IMR-90 (cell line): ENCODE data around the gene COL25A1. TPM values are rescaled to one million over a fixed set of nuclear protein-coding genes. Genes with fewer than 3 reads are reported as not detected.

Source experiments
- ATAC-seq: fragments of 200-7000 bp; cut with Tn5 transposase; 2 replicates; pipeline ENCODE4 v1.9.1; 2020; ENCODE audit warnings: low read depth, mild to moderate bottlenecking, moderate library complexity
- BruUV-seq: library from RNA; stranded (reverse); fragments of 400-500 nt; replicated peaks from 2 replicates; lab custom pipeline; 2021; lab: Mats Ljungman, UMichigan
- CTCF ChIA-PET: fragments of 300-600 bp; formaldehyde crosslinking; extraction: SDS; loops from one replicate; lab custom pipeline; 2021; ENCODE audit warnings: antibody characterized with exemption; lab: Yijun Ruan, JAX
- POLR2A ChIA-PET: fragments of 300-600 bp; sonication (Branson Sonifier 250); formaldehyde crosslinking; loops from one replicate; lab custom pipeline; 2022; ENCODE audit warnings: antibody characterized with exemption; ENCODE audit not compliant: unreplicated experiment; lab: Charles Lee
- DNase-seq: peaks from one replicate; pipeline ENCODE4 v3.0.0; 2013
- H2AFZ ChIP-seq: replicated peaks from 2 replicates; pipeline ENCODE3; 2013; ENCODE audit warnings: low read length, mild to moderate bottlenecking; ENCODE audit not compliant: poor library complexity
- H2AK5ac ChIP-seq: 2 replicates; pipeline ENCODE4 v1.6.1; 2013; ENCODE audit warnings: low read depth, low read length, inconsistent platforms
- H2AK9ac ChIP-seq: replicated peaks from 2 replicates; pipeline ENCODE3; 2013; ENCODE audit warnings: mild to moderate bottlenecking, low read depth, low read length, moderate library complexity; ENCODE audit not compliant: poor library complexity
- H2BK120ac ChIP-seq: 2 replicates; pipeline ENCODE4 v1.6.1; 2013; ENCODE audit warnings: low read depth, low read length, inconsistent platforms
- H2BK15ac ChIP-seq: 3 replicates; pipeline ENCODE4 v1.6.1; 2013; ENCODE audit warnings: low read depth, low read length, inconsistent platforms
- H2BK20ac ChIP-seq: 2 replicates; pipeline ENCODE4 v1.6.1; 2013; ENCODE audit warnings: low read depth, mild to moderate bottlenecking, inconsistent platforms, low read length, moderate library complexity
- H2BK5ac ChIP-seq: 2 replicates; pipeline ENCODE4 v1.6.1; 2013; ENCODE audit warnings: mild to moderate bottlenecking, low read depth, low read length, inconsistent platforms; ENCODE audit not compliant: poor library complexity, severe bottlenecking
- H3K14ac ChIP-seq: replicated peaks from 2 replicates; pipeline ENCODE4 v1.6.1; 2013; ENCODE audit warnings: low read depth, low read length, inconsistent platforms
- H3K18ac ChIP-seq: 2 replicates; pipeline ENCODE4 v1.6.1; 2013; ENCODE audit warnings: low read depth, low read length, control low read depth
- H3K23ac ChIP-seq: 2 replicates; pipeline ENCODE4 v1.6.1; 2013; ENCODE audit warnings: low read depth, low read length, inconsistent platforms
- H3K27ac ChIP-seq: 2 replicates; pipeline ENCODE4 v1.5.1; 2013; ENCODE audit warnings: mild to moderate bottlenecking, control low read depth, low read length; ENCODE audit not compliant: insufficient read depth
- H3K27me3 ChIP-seq: 2 replicates; pipeline ENCODE4 v1.6.1; 2013; ENCODE audit warnings: low read length; ENCODE audit not compliant: control insufficient read depth, insufficient read depth
- H3K36me3 ChIP-seq: 2 replicates; pipeline ENCODE4 v1.6.1; 2013; ENCODE audit warnings: low read length, mixed read lengths; ENCODE audit not compliant: control insufficient read depth, insufficient read depth
- H3K4ac ChIP-seq: 2 replicates; pipeline ENCODE4 v1.6.1; 2013; ENCODE audit warnings: low read depth, low read length, inconsistent platforms
- H3K4me1 ChIP-seq: 2 replicates; pipeline ENCODE4 v1.6.1; 2013; ENCODE audit warnings: low read length, mixed read lengths; ENCODE audit not compliant: control insufficient read depth, insufficient read depth
- H3K4me2 ChIP-seq: 2 replicates; pipeline ENCODE4 v1.6.1; 2013; ENCODE audit warnings: low read depth, mild to moderate bottlenecking, control low read depth, low read length, moderate library complexity
- H3K4me3 ChIP-seq: 2 replicates; pipeline ENCODE4 v1.5.1; 2013; ENCODE audit warnings: low read depth, mild to moderate bottlenecking, control low read depth, low read length, moderate library complexity; ENCODE audit not compliant: insufficient read depth
- H3K56ac ChIP-seq: 2 replicates; pipeline ENCODE4 v1.6.1; 2013; ENCODE audit warnings: low read length, inconsistent platforms; ENCODE audit not compliant: insufficient read depth; ENCODE audit errors: extremely low read depth
- H3K79me1 ChIP-seq, 2 experiments: 2 replicates each; pipeline ENCODE4 v1.6.1; 2013; ENCODE audit warnings: low read length in 2 of 2, inconsistent platforms in 1 of 2, low read depth in 1 of 2
- H3K9ac ChIP-seq: 2 replicates; pipeline ENCODE4 v1.6.1; 2013; ENCODE audit warnings: low read depth, low read length, control low read depth
- H3K9me1 ChIP-seq: 2 replicates; pipeline ENCODE4 v1.6.1; 2013; ENCODE audit warnings: low read length, inconsistent platforms; ENCODE audit not compliant: insufficient read depth
- H3K9me3 ChIP-seq: 2 replicates; pipeline ENCODE4 v1.6.1; 2013; ENCODE audit warnings: low read length; ENCODE audit not compliant: control insufficient read depth, insufficient read depth
- H4K20me1 ChIP-seq: 2 replicates; pipeline ENCODE4 v1.6.1; 2013; ENCODE audit warnings: low read length, inconsistent platforms; ENCODE audit not compliant: insufficient read depth
- H4K5ac ChIP-seq: 2 replicates; pipeline ENCODE4 v1.6.1; 2013; ENCODE audit warnings: mild to moderate bottlenecking, low read depth, low read length, control low read depth
- H4K8ac ChIP-seq, 2 experiments: 2 replicates each; pipeline ENCODE4 v1.6.1; 2013; ENCODE audit warnings: low read depth in 2 of 2, low read length in 2 of 2, control low read depth in 1 of 2, inconsistent platforms in 1 of 2
- H4K91ac ChIP-seq: 2 replicates; pipeline ENCODE4 v1.6.1; 2013; ENCODE audit warnings: low read depth, low read length, inconsistent platforms; ENCODE audit not compliant: insufficient read depth
- CEBPB ChIP-seq: IDR thresholded peaks from 2 replicates; pipeline ENCODE4 v1.6.1; 2012; ENCODE audit warnings: low read depth, low read length, improper control_type of control experiment
- WGBS, 2 experiments: methylation state at CpG; one replicate each; pipeline versions ENCODE4 v1.1.5 to v1.1.7; 2013; ENCODE audit warnings: missing lambda C conversion rate in 2 of 2; ENCODE audit not compliant: insufficient read length in 1 of 2; ENCODE audit errors: extremely low coverage in 2 of 2; 5-methylcytosine and 5-hydroxymethylcytosine counted together
- dilution Hi-C: fragments of 300-500 bp; cut with HindIII; formaldehyde crosslinking; loops from one replicate; pipeline ENCODE4 v1.14.3; 2018; ENCODE audit warnings: low sequenced_read_pairs; ENCODE audit not compliant: unreplicated experiment
- in situ Hi-C: fragments of 300-500 bp; cut with MboI; formaldehyde crosslinking; loops from 3 replicates; pipeline ENCODE4 v1.14.3; 2019; ENCODE audit warnings: low sequenced_read_pairs, inconsistent platforms, mixed read lengths
- intact Hi-C: fragments of 100-400 bp; cut with micrococcal nuclease; formaldehyde crosslinking; loops from 2 replicates; pipeline ENCODE4 v1.10.0; 2022
- polyA plus RNA-seq, 3 experiments: library from polyadenylated mRNA; depleted of rRNA; stranded (reverse); fragments of >200 nt; gene quantifications; 2 replicates each; pipeline ENCODE4 v1.2.3, GENCODE V29; 2012; ENCODE audit warnings: low replicate concordance in 1 of 3
- total RNA-seq: library from RNA; depleted of rRNA; stranded (reverse); fragments of >200 nt; gene quantifications from 2 replicates; pipeline ENCODE4 v1.2.3, GENCODE V29; 2012
- TF ChIP-seq, protein P1 (sequence below): fragments of 150-350 bp; IDR thresholded peaks from 2 replicates; pipeline ENCODE4 v1.6.1; 2016; ENCODE audit warnings: low read depth, mild to moderate bottlenecking, low read length, moderate library complexity, borderline replicate concordance

Gene COL25A1
- total and polyA plus RNA-seq, 2 of the 4 experiments (the other 2 are of a cell fraction) = under 0.01 to 0.05 TPM

DNA sequence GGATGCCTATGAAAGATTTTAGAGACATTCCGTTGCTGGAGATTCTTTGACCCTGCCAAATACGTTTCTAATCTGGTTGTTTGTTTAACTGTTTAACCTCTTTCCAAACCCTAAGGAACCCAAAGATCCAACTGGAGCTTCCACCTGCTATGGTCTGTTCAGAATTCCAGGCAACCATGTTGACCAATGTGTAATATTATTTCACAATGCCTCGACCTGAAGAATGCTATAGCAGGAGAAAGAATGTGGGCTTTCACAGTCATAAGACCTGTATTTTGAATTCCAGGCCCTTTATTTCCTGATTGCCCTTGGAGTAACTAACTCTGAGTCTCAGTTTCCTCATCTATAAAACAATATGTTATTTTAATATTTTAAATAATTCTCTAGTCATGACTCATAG lies 90.8 kb downstream of the COL25A1 start:
- BruUV-seq = no TSS peak
- in situ Hi-C loops (no loop called here), dilution Hi-C loops (no loop called here), intact Hi-C loops (no loop called here)
- Histone ChIP-seq H4K5ac (no peak overlapping the region), H2AK9ac (no peak overlapping the region), H2BK15ac (no peak overlapping the region), H3K14ac (no peak overlapping the region), H4K20me1 (no peaks in the 10 kb centered on the region), H3K9ac (no peak overlapping the region), H3K56ac (no peak overlapping the region), H4K91ac (no peak overlapping the region), H2BK120ac (no peak overlapping the region), H3K9me3 (no peaks in the 10 kb centered on the region), H3K27ac (no peak overlapping the region), H3K4me1 (no peaks in the 10 kb centered on the region), H2BK5ac (no peak overlapping the region), H4K8ac (no peak overlapping the region), H2BK20ac (no peak overlapping the region), H3K23ac (no peak overlapping the region), H3K4me3 (no peak overlapping the region), H3K27me3 (no peaks in the 10 kb centered on the region; the same call in none of the 2 replicates), H3K79me1 (no peaks in the 10 kb centered on the region), H3K36me3 (no peaks in the 10 kb centered on the region), H3K4me2 (no peak overlapping the region), H2AK5ac (no peak overlapping the region), H3K18ac (no peak overlapping the region), H2AFZ (no peak overlapping the region), H3K4ac (no peak overlapping the region), H3K9me1 (no peaks in the 10 kb centered on the region)
- no peak for ATAC-seq
- no CpG with 5 or more reads among the region's 3 CpGs for WGBS, 2 experiments
- CTCF ChIA-PET = no interaction called here
- POLR2A ChIA-PET = no interaction called here
- peak; percentile 7 for DNase-seq
- TF ChIP-seq, protein P1, sequence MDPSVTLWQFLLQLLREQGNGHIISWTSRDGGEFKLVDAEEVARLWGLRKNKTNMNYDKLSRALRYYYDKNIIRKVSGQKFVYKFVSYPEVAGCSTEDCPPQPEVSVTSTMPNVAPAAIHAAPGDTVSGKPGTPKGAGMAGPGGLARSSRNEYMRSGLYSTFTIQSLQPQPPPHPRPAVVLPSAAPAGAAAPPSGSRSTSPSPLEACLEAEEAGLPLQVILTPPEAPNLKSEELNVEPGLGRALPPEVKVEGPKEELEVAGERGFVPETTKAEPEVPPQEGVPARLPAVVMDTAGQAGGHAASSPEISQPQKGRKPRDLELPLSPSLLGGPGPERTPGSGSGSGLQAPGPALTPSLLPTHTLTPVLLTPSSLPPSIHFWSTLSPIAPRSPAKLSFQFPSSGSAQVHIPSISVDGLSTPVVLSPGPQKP = no peak
- TF ChIP-seq CEBPB = peak; percentile 42; the same call in 1 of the 2 replicates
